Gastrocnemius medialis (tissue), 4 donors: ENCODE results near the gene SYNJ2. TPM values are rescaled to one million over a fixed set of nuclear protein-coding genes. Genes with fewer than 3 reads are reported as not detected.

Experiments
- ATAC-seq, 2 donors: fragments of 150-250 bp; one replicate each; pipeline ENCODE4 v1.9.1; 2016
- DNase-seq, 2 donors: peaks; one replicate each; pipeline ENCODE4 v3.0.0-alpha.2; 2019
- H3K27ac ChIP-seq, 4 donors: fragments of 200-600 bp; sonication (generic); 1 replicate in 1 of 4; 2 replicates in 3 of 4; pipeline ENCODE4 v1.5.1; 2016 to 2018; ENCODE audit warnings: mild to moderate bottlenecking in 2 of 4, moderate library complexity in 1 of 4
- H3K27me3 ChIP-seq, 3 donors: fragments of 200-600 bp; sonication (generic) in 2 of 3; 1 replicate in 1 of 3; 2 replicates in 2 of 3; pipeline versions ENCODE4 v1.5.1 to v1.6.0; 2016 to 2019; ENCODE audit warnings: mild to moderate bottlenecking in 1 of 3, moderate library complexity in 1 of 3
- H3K36me3 ChIP-seq, 2 donors: fragments of 200-600 bp; sonication (generic) in 1 of 2; one replicate each; pipeline ENCODE4 v1.5.1; 2017 to 2018
- H3K4me1 ChIP-seq, 2 donors: fragments of 200-600 bp; sonication (generic) in 1 of 2; one replicate each; pipeline ENCODE4 v1.5.1; 2016 to 2017; ENCODE audit warnings: mild to moderate bottlenecking in 2 of 2
- H3K4me3 ChIP-seq, 4 donors: fragments of 200-600 bp; sonication (generic) in 3 of 4; 1 replicate in 1 of 4; 2 replicates in 3 of 4; pipeline ENCODE4 v1.5.1; 2016 to 2019; ENCODE audit warnings: mild to moderate bottlenecking in 2 of 4
- H3K9me3 ChIP-seq, 3 donors: fragments of 200-600 bp; sonication (generic) in 2 of 3; 1 replicate in 1 of 3; 2 replicates in 2 of 3; pipeline ENCODE4 v1.5.1; 2016 to 2019
- POLR2A ChIP-seq, 2 donors: fragments of 450-650 bp; IDR thresholded peaks; one replicate each; pipeline ENCODE4 v1.6.1; 2017; ENCODE audit warnings: antibody characterized with exemption in 2 of 2, mild to moderate bottlenecking in 2 of 2, moderate library complexity in 2 of 2
- in situ Hi-C, 4 donors: fragments of 200-750 bp; cut with MboI; loops; one replicate each; pipeline versions ENCODE4 v1.15.0 to v1.8.0; 2017; ENCODE audit warnings: low sequenced_read_pairs in 4 of 4
- intact Hi-C: fragments of 100-400 bp; cut with DNase I; formaldehyde crosslinking; loops from one replicate; pipeline ENCODE4 v1.15.1; 2023; ENCODE audit warnings: low total_unique reads
- total RNA-seq, 4 donors: library from RNA; depleted of rRNA; stranded (reverse); fragments of >200 nt; gene quantifications; one replicate each; pipeline versions ENCODE4 v1.1.0 to v1.2.3, GENCODE V29; 2016
- TF ChIP-seq, protein P1 (sequence below), 5 experiments: fragments of 450-650 bp in 3 of 5; fragments of 200-600 bp in 2 of 5; sonication (generic) in 2 of 5; IDR thresholded peaks in 4 of 5; conservative IDR thresholded peaks in 1 of 5; 1 replicate in 4 of 5; 2 replicates in 1 of 5; pipeline ENCODE4 v1.5.1; 2016 to 2019; ENCODE audit warnings: antibody characterized with exemption in 5 of 5, mild to moderate bottlenecking in 3 of 5, moderate library complexity in 3 of 5

SYNJ2 gene
- total RNA-seq, 4 donors from 2014 or later: 3.9 to 17.0 (median 7.0) TPM

- no peak overlapping the region for H3K4me3 ChIP-seq
- in situ Hi-C loops: loop anchor here in 1 of 4 donors (10.0 kb wide), 1 partner anchor 111 kb away; no protein-coding TSS in a partner anchor
- TF ChIP-seq, protein P1, sequence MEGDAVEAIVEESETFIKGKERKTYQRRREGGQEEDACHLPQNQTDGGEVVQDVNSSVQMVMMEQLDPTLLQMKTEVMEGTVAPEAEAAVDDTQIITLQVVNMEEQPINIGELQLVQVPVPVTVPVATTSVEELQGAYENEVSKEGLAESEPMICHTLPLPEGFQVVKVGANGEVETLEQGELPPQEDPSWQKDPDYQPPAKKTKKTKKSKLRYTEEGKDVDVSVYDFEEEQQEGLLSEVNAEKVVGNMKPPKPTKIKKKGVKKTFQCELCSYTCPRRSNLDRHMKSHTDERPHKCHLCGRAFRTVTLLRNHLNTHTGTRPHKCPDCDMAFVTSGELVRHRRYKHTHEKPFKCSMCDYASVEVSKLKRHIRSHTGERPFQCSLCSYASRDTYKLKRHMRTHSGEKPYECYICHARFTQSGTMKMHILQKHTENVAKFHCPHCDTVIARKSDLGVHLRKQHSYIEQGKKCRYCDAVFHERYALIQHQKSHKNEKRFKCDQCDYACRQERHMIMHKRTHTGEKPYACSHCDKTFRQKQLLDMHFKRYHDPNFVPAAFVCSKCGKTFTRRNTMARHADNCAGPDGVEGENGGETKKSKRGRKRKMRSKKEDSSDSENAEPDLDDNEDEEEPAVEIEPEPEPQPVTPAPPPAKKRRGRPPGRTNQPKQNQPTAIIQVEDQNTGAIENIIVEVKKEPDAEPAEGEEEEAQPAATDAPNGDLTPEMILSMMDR (IDR thresholded peaks at IDR 0.05 in 4 of 5, conservative IDR thresholded peaks at IDR 0.05 in 1 of 5): no peak
- no peak for TF ChIP-seq POLR2A (IDR thresholded peaks at IDR 0.05)
Observed at GRCh38 chr6:158085261-158086053, 103.8 kb downstream of the SYNJ2 start.

DNA sequence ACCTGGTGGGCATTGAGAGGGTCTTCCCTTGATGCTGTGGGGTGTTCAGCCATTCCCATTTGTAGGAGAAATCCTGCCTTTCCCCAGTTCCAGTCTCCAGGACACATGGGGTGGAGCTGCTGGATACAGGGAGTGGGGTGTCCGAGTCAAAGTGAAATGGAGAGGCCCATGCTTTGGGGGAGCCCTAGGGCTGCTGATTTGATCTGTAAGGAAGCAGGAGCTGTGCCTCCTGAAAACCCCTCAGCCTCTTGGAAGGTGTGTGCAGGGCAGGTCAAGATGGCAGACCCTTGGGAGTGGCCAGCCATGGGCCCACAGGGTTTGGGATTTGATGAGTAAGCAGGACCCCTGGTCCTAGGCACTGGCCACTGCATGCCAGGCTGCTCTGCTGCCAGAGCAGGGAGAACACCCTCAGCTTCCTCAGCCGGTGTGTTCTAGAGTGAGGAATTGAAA is 104.4 kb downstream of the SYNJ2 start:
- H3K36me3 ChIP-seq: peaks cover 0 to 39% of the 10 kb centered on the region in 2 donors
- H3K27ac ChIP-seq: no peak overlapping the region
- no peaks in the 10 kb centered on the region for H3K9me3 ChIP-seq
- no peak overlapping the region for H3K4me3 ChIP-seq
- H3K27me3 ChIP-seq: no peaks in the 10 kb centered on the region
- no peak for DNase-seq
- no peak for ATAC-seq
- intact Hi-C loops (no loop called here), in situ Hi-C loops (loop anchor here in 1 of 4 donors (10.0 kb wide), 1 partner anchor 111 kb away; no protein-coding TSS in a partner anchor)
- TF ChIP-seq POLR2A (IDR thresholded peaks at IDR 0.05): no peak
- TF ChIP-seq, protein P1 (IDR thresholded peaks at IDR 0.05 in 4 of 5, conservative IDR thresholded peaks at IDR 0.05 in 1 of 5): no peak
- H3K4me1 ChIP-seq: peaks cover 0 to 3% of the 10 kb centered on the region in 2 donors

More at GRCh38 chr6:158085261-158086053, 103.8 kb downstream of the SYNJ2 start:
- Histone ChIP-seq H3K27ac (no peak overlapping the region), H3K27me3 (no peaks in the 10 kb centered on the region), H3K9me3 (no peaks in the 10 kb centered on the region), H3K4me1 (peaks cover 0 to 3% of the 10 kb centered on the region in 2 donors), H3K36me3 (peaks cover 0 to 34% of the 10 kb centered on the region in 2 donors)
- intact Hi-C loops: no loop called here
- DNase-seq (no peak), ATAC-seq (no peak)

DNA sequence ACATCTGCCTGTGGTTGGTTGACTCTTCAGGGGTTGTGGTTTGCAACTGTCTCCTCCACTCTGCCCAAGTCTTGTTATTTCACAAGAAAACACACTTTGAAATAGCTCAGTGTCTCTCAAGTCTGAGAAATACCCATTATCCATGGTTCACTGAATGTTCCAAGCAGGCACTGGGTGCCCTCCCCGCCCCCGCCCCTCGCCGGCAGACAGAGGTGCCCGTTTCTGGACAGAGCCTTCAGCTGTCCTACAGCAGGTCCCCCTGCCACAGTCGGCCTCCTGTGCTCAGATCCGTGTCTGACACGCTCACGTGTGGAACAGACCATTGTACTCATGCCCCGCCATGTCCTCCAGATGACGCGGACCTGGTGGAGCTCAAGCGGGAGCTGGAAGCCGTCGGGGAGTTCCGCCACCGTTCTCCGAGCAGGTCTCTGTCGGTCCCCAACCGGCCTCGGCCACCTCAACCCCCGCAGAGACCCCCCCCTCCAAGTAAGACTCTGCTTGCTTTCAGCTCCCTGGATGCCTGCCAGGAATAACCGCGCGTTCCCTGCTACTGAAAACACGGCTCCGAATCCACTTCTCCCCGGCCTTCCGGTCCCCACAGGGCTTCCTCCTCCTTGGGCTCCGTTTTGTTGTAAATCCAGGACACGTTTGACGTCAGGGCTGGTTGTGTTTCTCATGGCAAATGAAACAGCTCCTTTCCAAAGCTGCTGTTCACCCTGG is 105.0 kb downstream of the SYNJ2 start:
- Histone ChIP-seq H3K36me3 (peaks cover 0 to 43% of the 10 kb centered on the region in 2 donors), H3K4me3 (no peak overlapping the region), H3K9me3 (no peaks in the 10 kb centered on the region), H3K27me3 (no peaks in the 10 kb centered on the region), H3K27ac (no peak overlapping the region), H3K4me1 (peaks cover 0 to 3% of the 10 kb centered on the region in 2 donors)
- intact Hi-C loops (no loop called here), in situ Hi-C loops (loop anchor here in 1 of 4 donors (10.0 kb wide), 1 partner anchor 112 kb away; no protein-coding TSS in a partner anchor)
- DNase-seq (no peak), ATAC-seq (no peak)
- TF ChIP-seq, protein P1 (IDR thresholded peaks at IDR 0.05 in 4 of 5, conservative IDR thresholded peaks at IDR 0.05 in 1 of 5): no peak
- no peak for TF ChIP-seq POLR2A (IDR thresholded peaks at IDR 0.05)

GRCh38 chr6:158087224-158087867 is 105.7 kb downstream of the SYNJ2 start:
- intact Hi-C loops: no loop called here
- in situ Hi-C loops: loop anchor here in 1 of 4 donors (10.0 kb wide), 1 partner anchor 113 kb away; no protein-coding TSS in a partner anchor
- TF ChIP-seq POLR2A (IDR thresholded peaks at IDR 0.05): no peak
- DNase-seq (no peak), ATAC-seq (no peak)
- Histone ChIP-seq H3K36me3 (peaks cover 0 to 43% of the 10 kb centered on the region in 2 donors), H3K27ac (no peak overlapping the region), H3K4me3 (no peak overlapping the region), H3K4me1 (peaks cover 0 to 3% of the 10 kb centered on the region in 2 donors), H3K27me3 (no peaks in the 10 kb centered on the region), H3K9me3 (no peaks in the 10 kb centered on the region)
